GM19238 (cell line): ENCODE measurements around the gene NUDCD2.
A peak's percentile ranks its signal among the peaks of the same experiment; 100 is the strongest.

ENCODE experiments used
- DNase-seq: peaks from one replicate; pipeline ENCODE4 v3.0.0; 2011; ENCODE audit warnings: low spot score; ENCODE audit not compliant: insufficient read length

The NUDCD2 gene

GRCh38 chr5:163459819-163460561, at the start of gene NUDCD2:
Gene NUDCD2, minus strand, starts transcription at chr5:163460102. Its CDS starts 52 bp downstream, at chr5:163460050.
- peak; percentile 50 for DNase-seq

- DNase-seq = no peak
Observed at GRCh38 chr5:163509291-163509951, 49.5 kb upstream of the NUDCD2 start.

GRCh38 chr5:163508753-163509152, 48.9 kb upstream of the NUDCD2 start:
- DNase-seq = no peak

GRCh38 chr5:163506726-163507125, 46.8 kb upstream of the NUDCD2 start:
- no peak for DNase-seq

- no peak for DNase-seq
Observed at GRCh38 chr5:163506095-163506457, 46.2 kb upstream of the NUDCD2 start.

GRCh38 chr5:163505368-163506094, 45.6 kb upstream of the NUDCD2 start, which contains the start of gene MAT2B:
Gene MAT2B, plus strand, starts transcription at chr5:163505619. Its CDS starts 68 bp downstream, at chr5:163505687.
- DNase-seq = peak; percentile 81

- DNase-seq = no peak
Observed at GRCh38 chr5:163505049-163505367, 45.1 kb upstream of the NUDCD2 start.

- DNase-seq = no peak
Observed at GRCh38 chr5:163504079-163504931, 44.4 kb upstream of the NUDCD2 start.

GRCh38 chr5:163503106-163504078, 43.5 kb upstream of the NUDCD2 start:
- no peak for DNase-seq

- DNase-seq = no peak
Observed at GRCh38 chr5:163502521-163502920, 42.6 kb upstream of the NUDCD2 start.

GRCh38 chr5:163498886-163499285, 39.0 kb upstream of the NUDCD2 start:
- no peak for DNase-seq

GRCh38 chr5:163497315-163497714, 37.4 kb upstream of the NUDCD2 start:
- no peak for DNase-seq

GRCh38 chr5:163496286-163496685, 36.4 kb upstream of the NUDCD2 start:
- DNase-seq = no peak

- no peak for DNase-seq
Observed at GRCh38 chr5:163489745-163490075, 29.8 kb upstream of the NUDCD2 start.

- DNase-seq = no peak
Observed at GRCh38 chr5:163489055-163489744, 29.3 kb upstream of the NUDCD2 start.

GRCh38 chr5:163478982-163479271, 19.0 kb upstream of the NUDCD2 start:
- no peak for DNase-seq

GRCh38 chr5:163478126-163478981, 18.5 kb upstream of the NUDCD2 start:
- DNase-seq = no peak

GRCh38 chr5:163475411-163475810, 15.5 kb upstream of the NUDCD2 start:
- DNase-seq = no peak

- no peak for DNase-seq
Observed at GRCh38 chr5:163473635-163474243, 13.8 kb upstream of the NUDCD2 start.
